ENCODE measurements around the gene PBOV1.

DNA sequence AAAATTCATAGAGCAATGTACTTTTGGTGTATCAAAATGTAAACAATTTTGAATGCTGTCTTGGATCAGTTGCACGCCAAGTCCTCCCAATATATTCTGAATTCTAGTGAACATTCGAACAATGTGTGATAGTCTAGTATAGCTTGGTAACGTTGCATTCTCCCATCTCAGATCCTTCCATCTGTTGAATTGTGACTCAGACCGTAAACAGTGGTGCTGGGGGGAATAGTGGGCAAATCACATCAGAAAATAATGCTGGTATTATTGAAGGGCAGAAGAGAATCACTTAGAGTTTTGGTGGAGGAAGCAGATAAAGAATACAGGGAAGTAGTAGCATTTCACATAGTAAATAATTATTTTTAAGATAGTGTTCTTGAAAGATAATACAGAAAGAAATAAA lies 45.7 kb upstream of the PBOV1 start:
- TF ChIP-seq, protein P1, sequence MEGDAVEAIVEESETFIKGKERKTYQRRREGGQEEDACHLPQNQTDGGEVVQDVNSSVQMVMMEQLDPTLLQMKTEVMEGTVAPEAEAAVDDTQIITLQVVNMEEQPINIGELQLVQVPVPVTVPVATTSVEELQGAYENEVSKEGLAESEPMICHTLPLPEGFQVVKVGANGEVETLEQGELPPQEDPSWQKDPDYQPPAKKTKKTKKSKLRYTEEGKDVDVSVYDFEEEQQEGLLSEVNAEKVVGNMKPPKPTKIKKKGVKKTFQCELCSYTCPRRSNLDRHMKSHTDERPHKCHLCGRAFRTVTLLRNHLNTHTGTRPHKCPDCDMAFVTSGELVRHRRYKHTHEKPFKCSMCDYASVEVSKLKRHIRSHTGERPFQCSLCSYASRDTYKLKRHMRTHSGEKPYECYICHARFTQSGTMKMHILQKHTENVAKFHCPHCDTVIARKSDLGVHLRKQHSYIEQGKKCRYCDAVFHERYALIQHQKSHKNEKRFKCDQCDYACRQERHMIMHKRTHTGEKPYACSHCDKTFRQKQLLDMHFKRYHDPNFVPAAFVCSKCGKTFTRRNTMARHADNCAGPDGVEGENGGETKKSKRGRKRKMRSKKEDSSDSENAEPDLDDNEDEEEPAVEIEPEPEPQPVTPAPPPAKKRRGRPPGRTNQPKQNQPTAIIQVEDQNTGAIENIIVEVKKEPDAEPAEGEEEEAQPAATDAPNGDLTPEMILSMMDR (IDR thresholded peaks at IDR 0.05): no peak
- no peak for TF ChIP-seq POLR2A (IDR thresholded peaks at IDR 0.05)

All from thyroid gland (tissue), 4 donors.